Hepatic stellate cell (primary cell): ENCODE results near the gene SSR4.
A peak's percentile ranks its signal among the peaks of the same experiment; 100 is the strongest.

ENCODE experiments used
- DNase-seq: peaks from one replicate; pipeline ENCODE4 v3.0.0; 2011; ENCODE audit warnings: low spot score

The SSR4 gene

DNA sequence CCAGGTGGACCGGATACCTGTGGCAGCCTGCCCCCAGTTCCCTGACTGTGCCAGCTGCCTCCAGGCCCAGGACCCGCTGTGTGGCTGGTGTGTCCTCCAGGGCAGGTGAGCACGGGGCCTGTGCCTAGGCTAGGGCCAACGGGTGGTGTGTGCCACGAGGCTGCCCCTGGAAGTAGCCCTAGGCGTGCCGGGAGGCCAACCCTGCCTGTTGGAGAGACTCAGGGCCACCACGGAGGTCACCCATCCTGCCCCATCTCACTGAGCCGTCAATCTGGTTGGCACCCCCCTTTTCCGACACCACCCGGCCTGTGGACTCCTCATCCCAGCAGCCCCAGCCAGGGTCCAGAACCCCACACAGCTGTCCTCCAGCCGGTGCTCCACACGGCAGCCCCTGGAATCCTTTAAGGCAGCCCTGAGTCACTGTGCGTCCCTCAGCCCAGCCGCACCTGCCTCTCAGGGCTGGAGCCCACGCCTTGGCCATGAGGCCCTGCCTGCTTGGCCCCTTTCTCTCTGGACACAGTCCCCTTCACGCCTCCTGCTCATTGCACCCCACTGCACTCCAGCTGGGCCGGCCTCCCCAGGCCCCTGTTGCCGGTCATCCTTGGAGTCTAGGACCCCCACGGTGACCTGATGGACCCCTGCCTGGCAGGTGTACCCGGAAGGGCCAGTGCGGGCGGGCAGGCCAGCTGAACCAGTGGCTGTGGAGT, 25.2 kb upstream of the SSR4 start:
- no peak for DNase-seq

DNA sequence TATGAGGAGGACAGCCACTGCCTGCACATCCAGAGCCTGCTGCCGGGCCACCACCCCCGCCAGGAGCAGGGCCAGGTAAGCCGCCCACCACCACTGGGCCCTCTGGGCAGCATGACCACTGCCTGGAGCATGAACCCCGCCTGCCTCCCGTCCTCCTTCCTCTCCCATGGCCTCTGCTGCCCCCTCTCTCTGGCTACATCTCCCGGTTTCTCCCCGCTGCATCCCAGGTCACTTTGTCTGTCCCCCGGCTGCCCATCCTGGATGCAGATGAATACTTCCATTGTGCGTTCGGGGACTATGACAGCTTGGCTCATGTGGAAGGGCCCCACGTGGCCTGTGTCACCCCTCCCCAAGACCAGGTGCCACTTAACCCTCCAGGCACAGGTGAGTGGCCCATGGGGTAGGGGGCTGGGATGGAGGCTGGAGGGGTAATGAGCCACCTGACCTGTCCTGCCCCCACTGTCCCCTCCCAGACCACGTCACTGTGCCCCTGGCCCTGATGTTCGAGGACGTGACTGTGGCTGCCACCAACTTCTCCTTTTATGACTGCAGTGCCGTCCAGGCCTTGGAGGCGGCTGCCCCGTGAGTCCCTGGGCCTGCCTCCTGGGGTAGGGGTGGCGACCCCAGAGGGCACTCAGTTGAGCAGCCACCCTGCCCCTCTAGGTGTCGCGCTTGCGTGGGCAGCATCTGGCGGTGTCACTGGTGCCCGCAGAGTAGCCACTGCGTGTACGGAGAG, 24.4 kb upstream of the SSR4 start:
- no peak for DNase-seq

DNA sequence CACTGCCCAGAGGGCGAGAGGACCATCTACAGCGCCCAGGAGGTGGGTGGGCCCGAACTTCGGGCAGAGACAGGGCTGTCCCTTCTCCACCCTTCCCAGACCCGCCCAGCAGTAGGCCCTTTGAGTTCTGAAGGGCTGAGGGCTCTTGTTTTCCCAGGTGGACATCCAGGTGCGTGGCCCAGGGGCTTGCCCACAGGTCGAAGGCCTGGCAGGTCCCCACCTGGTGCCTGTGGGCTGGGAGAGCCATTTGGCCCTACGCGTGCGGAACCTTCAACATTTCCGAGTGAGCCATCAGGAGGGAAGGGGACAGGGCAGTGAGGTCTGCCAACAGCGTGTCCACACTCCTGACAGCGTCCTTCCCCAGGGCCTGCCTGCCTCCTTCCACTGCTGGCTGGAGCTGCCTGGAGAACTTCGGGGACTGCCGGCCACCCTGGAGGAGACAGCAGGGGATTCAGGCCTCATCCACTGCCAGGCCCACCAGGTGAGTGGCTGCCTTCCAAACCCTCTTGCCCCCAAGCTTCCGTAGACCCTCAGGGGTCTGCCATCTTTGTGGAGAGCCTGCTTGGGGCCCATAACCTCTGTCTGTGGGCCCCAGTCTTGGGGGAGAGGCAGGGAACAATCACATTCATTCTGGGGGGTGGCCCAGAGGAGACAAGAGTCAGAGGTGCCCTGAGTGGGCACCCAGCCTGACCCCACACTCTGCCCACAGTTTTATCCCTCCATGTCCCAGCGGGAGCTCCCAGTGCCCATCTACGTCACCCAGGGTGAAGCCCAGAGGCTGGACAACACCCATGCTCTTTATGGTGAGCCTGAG, 23.7 kb upstream of the SSR4 start:
- DNase-seq = no peak

DNA sequence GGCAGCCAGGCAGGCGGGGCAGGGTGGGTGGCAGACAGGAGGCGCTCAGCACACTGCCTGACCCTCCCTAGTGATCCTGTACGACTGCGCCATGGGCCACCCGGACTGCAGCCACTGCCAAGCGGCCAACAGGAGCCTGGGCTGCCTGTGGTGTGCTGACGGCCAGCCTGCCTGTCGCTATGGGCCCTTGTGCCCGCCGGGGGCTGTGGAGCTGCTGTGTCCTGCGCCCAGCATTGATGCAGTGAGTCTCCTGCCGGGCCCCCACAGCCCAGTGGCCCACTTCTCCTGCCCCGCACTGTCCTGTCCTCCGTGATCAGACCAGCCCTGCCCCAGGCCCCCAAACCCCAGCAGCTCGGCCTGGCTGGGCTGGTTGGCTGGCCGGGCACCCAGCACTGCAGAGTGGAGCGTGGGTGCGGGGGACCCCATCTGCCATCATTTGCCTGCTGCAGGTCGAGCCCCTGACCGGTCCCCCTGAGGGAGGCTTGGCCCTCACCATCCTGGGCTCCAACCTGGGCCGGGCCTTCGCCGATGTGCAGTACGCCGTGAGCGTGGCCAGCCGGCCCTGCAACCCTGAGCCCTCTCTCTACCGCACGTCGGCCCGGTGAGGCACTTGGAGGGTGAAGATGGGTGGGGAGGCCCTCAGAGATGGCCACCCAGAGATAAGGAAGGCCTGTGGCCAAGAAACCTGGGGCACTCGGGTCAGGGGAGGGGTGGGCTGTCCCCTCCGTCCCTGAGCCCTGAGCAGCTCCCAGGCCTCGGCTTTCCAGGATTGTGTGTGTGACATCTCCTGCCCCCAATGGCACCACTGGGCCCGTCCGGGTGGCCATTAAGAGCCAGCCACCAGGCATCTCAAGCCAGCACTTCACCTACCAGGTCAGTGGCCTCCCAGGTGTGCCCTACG, 22.8 kb upstream of the SSR4 start:
- no peak for DNase-seq

DNA sequence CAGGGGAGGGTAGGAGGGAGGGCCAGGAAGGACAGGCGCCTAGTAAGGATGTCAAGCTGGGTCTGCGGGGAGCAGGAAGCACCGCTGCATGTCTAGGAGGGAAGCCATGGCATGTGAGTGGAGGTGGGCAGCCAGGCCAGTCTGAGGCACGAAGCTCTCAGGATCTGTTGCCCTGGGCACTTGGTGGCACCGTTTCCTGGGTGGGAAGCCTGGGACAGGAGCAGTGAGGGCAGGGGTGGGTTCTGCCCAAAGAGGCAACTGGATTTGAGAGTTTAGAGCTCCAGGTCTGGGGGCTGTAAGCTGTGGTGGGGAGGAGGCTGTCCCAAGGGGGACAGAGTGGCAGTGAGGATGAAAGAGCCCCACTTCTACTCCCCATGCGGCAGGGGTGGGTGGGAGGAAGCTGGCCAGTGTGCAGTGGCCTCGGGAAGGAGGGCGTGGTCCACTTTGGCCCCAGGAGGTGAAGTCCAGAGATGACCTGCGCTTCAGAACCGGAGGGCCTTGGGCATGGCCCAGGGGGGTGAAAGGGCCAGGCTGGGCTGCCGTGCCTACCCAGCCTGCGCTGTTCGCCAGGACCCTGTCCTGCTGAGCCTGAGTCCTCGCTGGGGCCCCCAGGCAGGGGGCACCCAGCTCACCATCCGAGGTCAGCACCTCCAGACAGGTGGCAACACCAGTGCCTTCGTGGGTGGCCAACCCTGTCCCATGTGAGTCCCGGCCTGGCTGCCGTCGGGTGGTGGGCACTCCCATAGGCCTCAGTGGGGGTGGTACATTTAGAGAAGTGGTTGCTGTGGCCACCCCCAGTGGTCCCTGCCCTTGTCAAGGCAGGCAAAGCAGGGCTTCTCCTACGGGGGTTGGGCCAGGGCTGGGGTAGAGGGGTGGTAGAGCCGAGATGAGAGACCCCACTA, 21.9 kb upstream of the SSR4 start:
- no peak for DNase-seq

DNA sequence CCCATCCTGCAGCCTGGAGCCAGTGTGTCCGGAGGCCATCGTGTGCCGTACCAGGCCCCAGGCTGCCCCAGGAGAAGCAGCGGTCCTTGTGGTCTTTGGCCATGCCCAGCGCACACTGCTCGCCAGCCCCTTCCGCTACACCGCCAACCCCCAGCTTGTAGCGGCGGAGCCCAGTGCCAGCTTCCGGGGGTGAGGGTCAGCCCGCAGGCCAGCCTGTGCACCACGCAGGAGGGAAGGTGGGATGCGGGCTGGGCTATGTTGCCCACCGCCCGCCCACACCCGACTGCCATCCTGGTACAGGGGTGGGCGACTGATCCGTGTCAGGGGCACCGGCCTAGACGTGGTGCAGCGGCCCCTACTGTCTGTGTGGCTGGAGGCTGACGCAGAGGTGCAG, 21.3 kb upstream of the SSR4 start:
- DNase-seq = no peak

DNA sequence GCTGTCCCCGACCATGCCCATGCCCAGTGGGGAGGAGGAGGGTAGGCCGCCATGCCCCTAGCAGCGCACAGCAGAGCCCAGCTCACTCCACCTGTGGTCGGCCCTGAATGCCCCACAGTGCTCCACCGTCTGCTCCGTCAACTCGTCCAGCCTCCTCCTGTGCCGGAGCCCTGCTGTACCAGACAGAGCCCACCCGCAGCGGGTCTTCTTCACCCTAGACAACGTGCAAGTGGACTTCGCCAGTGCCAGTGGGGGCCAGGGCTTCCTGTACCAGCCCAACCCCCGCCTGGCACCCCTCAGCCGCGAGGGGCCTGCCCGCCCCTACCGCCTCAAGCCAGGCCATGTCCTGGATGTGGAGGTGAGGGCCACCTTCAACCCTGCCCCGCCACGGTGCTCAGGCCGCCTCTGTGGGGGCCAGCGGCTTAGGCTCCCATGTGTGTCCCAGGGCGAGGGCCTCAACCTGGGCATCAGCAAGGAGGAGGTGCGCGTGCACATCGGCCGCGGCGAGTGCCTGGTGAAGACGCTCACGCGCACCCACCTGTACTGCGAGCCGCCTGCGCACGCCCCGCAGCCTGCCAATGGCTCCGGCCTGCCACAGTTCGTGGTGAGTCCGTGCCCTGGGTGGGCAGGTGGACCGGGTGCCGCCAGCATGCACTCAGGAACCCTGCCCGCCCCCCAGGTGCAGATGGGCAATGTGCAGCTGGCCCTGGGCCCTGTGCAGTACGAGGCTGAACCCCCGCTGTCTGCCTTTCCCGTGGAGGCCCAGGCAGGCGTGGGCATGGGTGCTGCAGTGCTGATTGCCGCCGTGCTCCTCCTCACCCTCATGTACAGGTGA, 20.5 kb upstream of the SSR4 start:
- no peak for DNase-seq

DNA sequence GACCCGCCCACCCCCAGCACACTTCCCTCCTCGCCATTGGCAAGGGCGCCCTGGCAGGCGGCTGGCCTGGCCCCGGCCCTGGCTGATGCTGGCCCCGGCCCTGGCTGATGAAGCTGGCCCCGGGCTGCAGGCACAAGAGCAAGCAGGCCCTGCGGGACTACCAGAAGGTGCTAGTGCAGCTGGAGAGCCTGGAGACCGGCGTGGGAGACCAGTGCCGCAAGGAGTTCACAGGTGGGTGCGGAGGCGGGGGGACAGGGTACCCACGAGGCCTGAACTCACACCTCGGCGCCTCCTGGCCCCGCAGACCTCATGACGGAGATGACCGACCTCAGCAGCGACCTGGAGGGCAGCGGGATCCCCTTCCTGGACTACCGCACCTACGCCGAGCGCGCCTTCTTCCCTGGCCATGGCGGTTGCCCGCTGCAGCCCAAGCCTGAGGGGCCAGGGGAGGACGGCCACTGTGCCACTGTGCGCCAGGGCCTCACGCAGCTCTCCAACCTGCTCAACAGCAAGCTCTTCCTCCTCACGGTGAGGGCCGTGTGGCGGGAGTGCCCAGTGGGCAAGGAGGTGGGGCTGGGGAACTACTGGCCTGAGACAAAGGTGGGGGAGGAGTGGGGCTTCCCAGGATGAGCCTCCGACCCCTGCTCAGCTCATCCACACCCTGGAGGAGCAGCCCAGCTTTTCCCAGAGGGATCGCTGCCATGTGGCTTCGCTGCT, 19.7 kb upstream of the SSR4 start:
- no peak for DNase-seq

DNA sequence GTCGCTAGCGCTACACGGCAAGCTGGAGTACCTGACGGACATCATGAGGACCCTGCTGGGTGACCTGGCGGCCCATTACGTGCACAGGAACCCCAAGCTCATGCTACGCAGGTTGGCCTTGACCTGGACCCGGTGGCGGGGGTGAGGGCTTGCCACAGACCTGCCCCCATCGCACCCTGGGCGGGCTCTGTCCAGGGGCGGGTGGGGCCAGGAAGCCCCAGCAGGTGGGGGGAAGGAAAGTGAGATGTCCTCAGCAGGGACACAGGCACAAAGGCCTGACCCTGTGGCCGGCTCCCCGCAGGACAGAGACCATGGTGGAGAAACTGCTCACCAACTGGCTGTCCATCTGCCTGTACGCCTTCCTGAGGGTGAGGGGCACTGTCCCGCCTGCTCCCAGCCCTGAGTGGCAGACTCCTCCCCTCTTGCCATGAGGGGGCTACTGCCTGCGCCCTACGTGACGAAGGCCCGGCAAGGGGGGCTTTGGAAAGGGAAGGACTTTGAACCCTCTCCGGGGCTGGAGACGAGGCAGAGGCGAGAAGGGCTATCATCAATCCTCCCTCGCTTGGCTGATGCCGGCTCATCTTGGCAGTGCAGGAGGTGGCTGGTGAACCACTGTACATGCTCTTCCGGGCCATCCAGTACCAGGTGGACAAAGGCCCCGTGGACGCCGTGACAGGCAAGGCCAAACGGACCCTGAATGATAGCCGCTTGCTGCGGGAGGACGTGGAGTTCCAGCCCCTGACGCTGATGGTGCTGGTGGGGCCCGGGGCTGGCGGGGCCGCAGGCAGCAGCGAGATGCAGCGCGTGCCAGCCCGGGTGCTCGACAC, 19.0 kb upstream of the SSR4 start:
- DNase-seq = no peak

DNA sequence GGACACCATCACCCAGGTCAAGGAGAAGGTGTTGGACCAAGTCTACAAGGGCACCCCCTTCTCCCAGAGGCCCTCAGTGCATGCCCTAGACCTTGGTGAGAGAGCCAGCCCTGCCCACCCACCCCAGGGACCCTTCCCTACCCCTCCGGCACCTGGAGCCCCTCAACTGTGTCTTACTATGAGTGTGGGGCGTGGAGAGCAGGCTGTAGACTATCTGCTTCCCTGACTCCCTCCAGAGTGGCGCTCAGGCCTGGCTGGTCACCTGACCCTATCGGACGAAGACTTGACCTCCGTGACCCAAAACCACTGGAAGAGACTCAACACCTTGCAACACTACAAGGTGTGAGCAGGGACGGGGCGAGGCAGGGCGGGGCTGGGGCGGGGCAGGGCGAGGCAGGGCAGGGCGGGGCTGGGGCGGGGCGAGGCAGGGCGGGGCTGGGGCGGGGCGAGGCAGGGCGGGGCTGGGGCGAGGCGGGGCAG, 18.3 kb upstream of the SSR4 start:
- DNase-seq = no peak

DNA sequence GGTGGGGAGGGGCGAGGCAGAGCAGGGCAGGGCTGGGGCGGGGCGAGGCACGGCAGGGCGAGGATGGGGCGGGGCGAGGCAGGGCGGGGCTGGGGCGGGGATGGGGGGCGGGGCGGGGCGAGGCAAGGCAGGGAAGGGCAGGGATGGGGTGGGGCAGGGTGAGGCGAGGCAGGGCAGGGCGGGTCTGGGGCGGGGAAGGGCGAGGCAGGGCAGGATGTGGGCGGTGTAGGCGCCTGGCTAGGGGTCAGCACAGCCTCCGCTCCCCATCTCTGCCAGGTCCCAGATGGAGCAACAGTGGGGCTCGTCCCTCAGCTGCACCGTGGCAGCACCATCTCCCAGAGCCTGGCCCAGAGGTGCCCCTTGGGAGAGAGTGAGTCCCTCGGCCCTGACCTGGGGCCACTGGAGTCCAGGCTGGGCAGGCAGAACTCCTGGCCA, 17.8 kb upstream of the SSR4 start:
- DNase-seq = no peak

DNA sequence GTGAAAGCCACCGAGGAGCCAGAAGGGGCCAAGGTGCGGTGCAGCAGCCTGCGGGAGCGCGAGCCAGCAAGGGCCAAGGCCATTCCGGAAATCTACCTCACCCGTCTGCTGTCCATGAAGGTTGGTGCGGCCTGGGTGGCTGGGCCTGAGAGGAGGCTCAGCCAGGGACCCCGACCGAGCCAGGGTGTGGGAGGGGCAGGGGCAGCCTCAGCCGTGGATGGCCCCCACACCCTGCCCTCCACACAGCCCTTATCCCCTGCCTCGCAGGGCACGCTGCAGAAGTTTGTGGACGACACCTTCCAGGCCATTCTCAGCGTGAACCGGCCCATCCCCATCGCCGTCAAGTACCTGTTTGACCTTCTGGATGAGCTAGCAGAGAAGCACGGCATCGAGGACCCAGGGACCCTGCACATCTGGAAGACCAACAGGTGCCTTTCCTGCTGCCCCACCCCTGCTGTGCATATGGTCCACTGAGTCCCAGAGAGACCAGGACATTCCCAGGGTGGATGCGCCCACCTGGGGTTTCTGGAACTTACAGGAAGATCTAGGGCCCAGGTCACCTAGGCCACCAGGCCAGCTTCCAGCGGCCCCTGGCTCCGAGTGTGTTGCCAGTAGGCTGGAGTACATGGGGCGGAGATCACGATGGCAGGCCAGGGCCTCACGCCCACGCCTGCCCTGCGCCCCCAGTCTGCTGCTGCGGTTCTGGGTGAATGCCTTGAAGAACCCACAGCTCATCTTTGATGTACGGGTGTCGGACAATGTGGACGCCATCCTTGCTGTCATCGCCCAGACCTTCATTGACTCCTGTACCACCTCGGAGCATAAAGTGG, 17.0 kb upstream of the SSR4 start:
- no peak for DNase-seq

DNA sequence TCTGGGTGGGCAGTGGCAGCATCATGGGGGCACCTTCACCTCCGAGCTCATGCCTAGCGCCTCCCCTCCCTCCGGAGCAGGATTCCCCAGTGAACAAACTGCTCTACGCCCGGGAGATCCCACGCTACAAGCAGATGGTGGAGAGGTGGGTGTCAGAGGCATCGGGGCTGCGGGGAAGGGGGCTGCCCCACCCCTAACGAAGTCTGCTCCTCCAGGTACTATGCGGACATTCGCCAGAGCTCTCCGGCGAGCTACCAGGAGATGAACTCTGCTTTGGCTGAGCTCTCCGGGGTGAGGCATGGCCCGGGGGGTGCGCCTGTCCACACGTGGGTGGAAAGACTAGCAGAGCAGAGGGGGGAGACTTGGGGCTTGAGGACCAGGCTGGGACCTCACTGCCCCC, 16.3 kb upstream of the SSR4 start:
- DNase-seq = no peak

DNA sequence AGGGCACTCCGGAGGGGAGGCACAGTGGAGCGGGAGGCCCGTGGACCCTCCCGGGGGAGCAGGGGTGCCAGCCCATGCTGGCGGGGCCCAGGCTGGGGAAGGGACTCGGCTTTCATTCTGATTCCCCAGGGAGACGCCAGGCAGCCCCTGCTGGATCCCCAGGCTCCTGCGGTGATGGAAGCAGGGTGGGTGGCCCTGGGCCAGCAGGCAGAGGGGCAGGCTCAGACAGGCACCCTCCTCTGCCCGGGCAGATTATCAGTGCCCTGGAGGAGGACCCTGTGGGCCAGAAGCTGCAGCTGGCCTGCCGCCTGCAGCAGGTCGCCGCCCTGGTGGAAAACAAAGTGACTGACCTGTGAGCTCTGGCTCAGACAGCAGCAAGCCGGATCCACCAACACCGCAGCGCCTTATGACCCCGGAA, 15.8 kb upstream of the SSR4 start:
- no peak for DNase-seq

DNA sequence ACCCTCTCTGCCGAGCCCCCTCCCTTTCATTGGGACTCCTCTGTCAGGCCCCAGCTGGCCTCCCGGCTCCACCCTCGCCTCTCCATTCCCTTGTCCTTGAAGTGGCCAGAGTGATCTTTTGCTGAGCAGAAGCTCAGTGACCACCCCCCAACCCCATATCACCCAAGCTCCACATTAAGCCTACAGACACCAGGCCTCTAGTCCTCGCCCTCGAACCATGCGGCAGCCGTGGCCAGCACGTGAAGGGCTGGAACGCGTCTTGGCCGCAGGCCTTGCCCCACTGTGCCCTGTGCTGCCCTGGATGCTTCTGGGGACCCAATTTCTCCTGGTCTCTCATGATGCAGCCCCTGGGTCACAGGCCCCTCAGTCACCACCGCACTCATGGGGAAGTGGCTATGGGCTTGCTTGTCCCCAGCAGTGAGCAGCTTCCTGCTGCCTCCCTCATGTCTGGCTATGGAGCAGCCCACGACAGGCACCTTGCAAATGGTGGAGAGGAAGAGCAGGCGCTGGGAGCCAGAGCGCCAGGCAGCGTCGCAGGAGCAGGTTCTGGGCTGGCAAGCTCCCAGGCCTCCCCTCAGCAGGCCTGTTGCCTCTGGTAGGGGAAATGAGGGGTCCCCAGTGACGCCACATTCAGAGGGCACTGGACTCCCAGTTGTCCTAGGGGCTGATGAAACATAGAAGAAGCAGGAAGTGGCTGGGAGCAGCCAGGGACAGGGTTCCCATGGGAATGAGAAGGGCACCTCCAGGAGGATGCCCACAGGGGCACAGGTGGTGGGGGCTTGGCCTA, 14.4 kb upstream of the SSR4 start:
- DNase-seq = no peak

DNA sequence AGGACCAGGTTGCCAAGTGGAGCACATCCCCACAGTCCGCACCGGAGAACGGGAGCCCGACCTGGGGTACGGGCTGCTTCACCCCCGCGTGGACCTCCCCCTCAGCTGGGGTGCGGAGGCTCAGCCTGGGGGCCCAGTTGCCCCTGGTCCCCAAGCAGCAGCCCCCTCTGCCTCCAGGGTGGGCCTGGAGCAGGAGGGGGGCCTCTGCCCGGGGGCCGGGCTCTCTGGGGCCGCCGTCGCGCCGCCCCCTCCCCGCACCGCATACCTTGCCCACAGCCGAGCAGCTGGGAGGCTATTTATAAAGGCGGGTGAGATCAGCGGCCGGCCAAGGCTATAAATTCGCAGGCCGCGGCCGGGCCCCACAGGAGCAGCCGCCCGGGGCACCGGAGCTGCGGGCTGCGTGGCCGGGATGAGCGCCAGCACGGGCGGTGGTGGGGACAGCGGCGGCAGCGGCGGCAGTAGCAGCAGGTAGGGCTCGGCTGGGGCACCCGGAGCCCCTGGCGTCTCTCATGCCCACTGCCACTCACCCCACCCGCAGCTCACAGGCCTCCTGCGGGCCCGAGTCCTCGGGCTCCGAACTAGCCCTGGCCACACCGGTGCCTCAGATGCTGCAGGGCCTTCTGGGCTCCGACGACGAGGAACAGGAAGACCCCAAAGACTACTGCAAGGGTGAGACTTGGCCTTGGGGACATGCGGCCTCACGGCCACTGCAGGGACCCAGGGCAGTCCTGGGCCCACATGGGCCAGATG, 13.6 kb upstream of the SSR4 start, which contains the start of gene SRPK3:
Gene SRPK3, plus strand, starts transcription at position 364 of the 750 bp plus-strand sequence. Its CDS starts 46 bp downstream, at position 410.
- peak; percentile 72 for DNase-seq
